ENCODE data around the gene FMN1. TPM values are rescaled to one million over a fixed set of nuclear protein-coding genes. Genes with fewer than 3 reads are reported as not detected.

Gene FMN1
- total RNA-seq, 2 donors from 2014 or later: 0.60 to 1.1 TPM

- Histone ChIP-seq H3K4me3 (ENCODE audit: low read length) (no peak overlapping the region), H3K9ac (ENCODE audit: extremely low read depth, low read length, poor library complexity, severe bottlenecking) (no peak overlapping the region), H3K36me3 (ENCODE audit: control insufficient read depth, insufficient read depth, low read length) (no peaks in the 10 kb centered on the region), H3K27ac (ENCODE audit: low read depth, low read length) (no peak overlapping the region), H3K9me3 (ENCODE audit: control insufficient read depth, low read length) (peaks cover 30% of the 10 kb centered on the region), H3K4me1 (ENCODE audit: control insufficient read depth, insufficient read depth, low read length) (no peaks in the 10 kb centered on the region), H3K27me3 (ENCODE audit: control insufficient read depth, insufficient read depth, low read length, poor library complexity, severe bottlenecking) (no peaks in the 10 kb centered on the region)
- Mint-ChIP-seq H3K27me3 (ENCODE audit: insufficient read depth) (no peaks in the 10 kb centered on the region), H3K9me3 (peaks cover 55% of the 10 kb centered on the region), H3K27ac (no peak overlapping the region), H3K36me3 (ENCODE audit: low read depth) (peaks cover 7% of the 10 kb centered on the region), H3K4me1 (no peaks in the 10 kb centered on the region), H3K4me3 (no peak overlapping the region)
- no peak for DNase-seq
- TF ChIP-seq, protein P1, sequence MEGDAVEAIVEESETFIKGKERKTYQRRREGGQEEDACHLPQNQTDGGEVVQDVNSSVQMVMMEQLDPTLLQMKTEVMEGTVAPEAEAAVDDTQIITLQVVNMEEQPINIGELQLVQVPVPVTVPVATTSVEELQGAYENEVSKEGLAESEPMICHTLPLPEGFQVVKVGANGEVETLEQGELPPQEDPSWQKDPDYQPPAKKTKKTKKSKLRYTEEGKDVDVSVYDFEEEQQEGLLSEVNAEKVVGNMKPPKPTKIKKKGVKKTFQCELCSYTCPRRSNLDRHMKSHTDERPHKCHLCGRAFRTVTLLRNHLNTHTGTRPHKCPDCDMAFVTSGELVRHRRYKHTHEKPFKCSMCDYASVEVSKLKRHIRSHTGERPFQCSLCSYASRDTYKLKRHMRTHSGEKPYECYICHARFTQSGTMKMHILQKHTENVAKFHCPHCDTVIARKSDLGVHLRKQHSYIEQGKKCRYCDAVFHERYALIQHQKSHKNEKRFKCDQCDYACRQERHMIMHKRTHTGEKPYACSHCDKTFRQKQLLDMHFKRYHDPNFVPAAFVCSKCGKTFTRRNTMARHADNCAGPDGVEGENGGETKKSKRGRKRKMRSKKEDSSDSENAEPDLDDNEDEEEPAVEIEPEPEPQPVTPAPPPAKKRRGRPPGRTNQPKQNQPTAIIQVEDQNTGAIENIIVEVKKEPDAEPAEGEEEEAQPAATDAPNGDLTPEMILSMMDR (conservative IDR thresholded peaks at IDR 0.05): no peak
- WGBS, 2 experiments (ENCODE audit: insufficient coverage in 1 of 2, insufficient read length in 1 of 2): 74 to 89% methylated on average over 4 to 8 of the region's 8 CpGs
These were observed 149.3 kb downstream of the FMN1 start for GRCh38 chr15:33045066-33045810.

- H3K27ac Mint-ChIP-seq: no peak overlapping the region
- no peaks in the 10 kb centered on the region for H3K27me3 ChIP-seq (ENCODE audit: control insufficient read depth, insufficient read depth, low read length, poor library complexity, severe bottlenecking)
- no peaks in the 10 kb centered on the region for H3K27me3 Mint-ChIP-seq (ENCODE audit: insufficient read depth)
- no peak overlapping the region for H3K9ac ChIP-seq (ENCODE audit: extremely low read depth, low read length, poor library complexity, severe bottlenecking)
- no peaks in the 10 kb centered on the region for H3K4me1 Mint-ChIP-seq
- H3K4me3 ChIP-seq (ENCODE audit: low read length): no peak overlapping the region
- no peak for DNase-seq
- H3K9me3 Mint-ChIP-seq: peaks cover 49% of the 10 kb centered on the region
- peaks cover 5% of the 10 kb centered on the region for H3K36me3 Mint-ChIP-seq (ENCODE audit: low read depth)
- WGBS, 2 experiments (ENCODE audit: insufficient coverage in 1 of 2, insufficient read length in 1 of 2): 87% methylated on average over 1 of the region's 1 CpG; no CpG with 5 or more reads in 1 of the 2 experiments
- H3K27ac ChIP-seq (ENCODE audit: low read depth, low read length): no peak overlapping the region
- no peak overlapping the region for H3K4me3 Mint-ChIP-seq
- TF ChIP-seq, protein P1 (conservative IDR thresholded peaks at IDR 0.05): no peak
- H3K9me3 ChIP-seq (ENCODE audit: control insufficient read depth, low read length): peaks cover 24% of the 10 kb centered on the region
- H3K4me1 ChIP-seq (ENCODE audit: control insufficient read depth, insufficient read depth, low read length): no peaks in the 10 kb centered on the region
- no peaks in the 10 kb centered on the region for H3K36me3 ChIP-seq (ENCODE audit: control insufficient read depth, insufficient read depth, low read length)
These were observed 149.9 kb downstream of the FMN1 start for GRCh38 chr15:33044598-33044997.

DNA sequence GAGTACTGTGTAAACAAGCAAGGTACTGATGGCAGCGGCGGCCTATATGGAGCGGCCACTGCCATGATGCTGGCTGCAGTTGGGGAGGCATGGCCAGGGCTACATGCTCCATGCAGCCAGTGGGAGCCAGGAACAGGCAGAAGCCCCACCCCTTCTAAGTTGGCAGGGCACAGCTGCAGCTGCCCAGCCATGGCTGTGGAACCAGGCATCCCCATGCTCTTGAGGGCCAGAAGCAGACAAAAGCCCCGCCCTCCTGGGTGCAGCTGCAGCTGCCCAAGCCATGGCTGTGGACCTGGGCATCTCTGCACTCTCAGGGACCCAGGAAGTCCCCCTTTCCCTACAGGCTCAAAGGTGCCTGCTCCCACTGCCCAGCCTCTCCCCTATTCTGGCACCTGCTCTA, 150.9 kb downstream of the FMN1 start:
- H3K36me3 Mint-ChIP-seq (ENCODE audit: low read depth): peaks cover 4% of the 10 kb centered on the region
- no peak overlapping the region for H3K9ac ChIP-seq (ENCODE audit: extremely low read depth, low read length, poor library complexity, severe bottlenecking)
- H3K4me1 ChIP-seq (ENCODE audit: control insufficient read depth, insufficient read depth, low read length): no peaks in the 10 kb centered on the region
- H3K4me1 Mint-ChIP-seq: no peaks in the 10 kb centered on the region
- H3K36me3 ChIP-seq (ENCODE audit: control insufficient read depth, insufficient read depth, low read length): no peaks in the 10 kb centered on the region
- H3K27me3 ChIP-seq (ENCODE audit: control insufficient read depth, insufficient read depth, low read length, poor library complexity, severe bottlenecking): no peaks in the 10 kb centered on the region
- peaks cover 39% of the 10 kb centered on the region for H3K9me3 Mint-ChIP-seq
- no peak overlapping the region for H3K4me3 ChIP-seq (ENCODE audit: low read length)
- 96 to 100% methylated on average over 3 to 4 of the region's 4 CpGs for WGBS, 2 experiments (ENCODE audit: insufficient coverage in 1 of 2, insufficient read length in 1 of 2)
- TF ChIP-seq, protein P1 (conservative IDR thresholded peaks at IDR 0.05): no peak
- H3K9me3 ChIP-seq (ENCODE audit: control insufficient read depth, low read length): peaks cover 14% of the 10 kb centered on the region
- no peak overlapping the region for H3K27ac Mint-ChIP-seq
- no peak for DNase-seq
- no peaks in the 10 kb centered on the region for H3K27me3 Mint-ChIP-seq (ENCODE audit: insufficient read depth)
- H3K4me3 Mint-ChIP-seq: no peak overlapping the region
- H3K27ac ChIP-seq (ENCODE audit: low read depth, low read length): no peak overlapping the region

Data from endodermal cell (in vitro differentiated cells).